Measurements from ENCODE around the gene CFB. TPM values are rescaled to one million over a fixed set of nuclear protein-coding genes. Genes with fewer than 3 reads are reported as not detected.

The CFB gene
- total and polyA plus RNA-seq, 2 donors (not counting 3 experiments of a cell fraction or from before 2014, with no cell fraction given), result 0.87 to 1.5 TPM

GRCh38 chr6:31965700-31966099 lies 19.8 kb downstream of the CFB start:
- intact Hi-C loops (cut with micrococcal nuclease), result no loop called here
- H3K9ac ChIP-seq (replicated peaks; ENCODE audit: extremely low read depth, insufficient read depth, low read length), result no peak overlapping the region
- H3K79me2 ChIP-seq (ENCODE audit: control insufficient read depth, insufficient read depth, low read length), result peaks cover 5% of the 10 kb centered on the region
- no peaks in the 10 kb centered on the region for H3K9me3 ChIP-seq (replicated peaks; ENCODE audit: control insufficient read depth, insufficient read depth, low read length)
- peaks cover 14 to 66% of the 10 kb centered on the region in 2 experiments for H3K36me3 ChIP-seq (ENCODE audit: control insufficient read depth in 2 of 2, extremely low read depth in 1 of 2, insufficient read depth in 2 of 2, low read length in 2 of 2)
- ChIA-PET POLR2A (no interaction called here), CTCF (no interaction called here)
- DNase-seq (ENCODE audit: low read depth, low spot score) (no peak), FAIRE-seq (no peak)
- H3K4me1 ChIP-seq (ENCODE audit: control insufficient read depth, extremely low read depth, insufficient read depth, low read length), result peaks cover 1% of the 10 kb centered on the region
- H4K20me1 ChIP-seq (replicated peaks; ENCODE audit: control insufficient read depth, extremely low read depth, insufficient read depth, low read length), result no peaks in the 10 kb centered on the region
- dilution Hi-C loops (cut with MboI; ENCODE audit: extremely low pct_ligation_motif_present, low sequenced_read_pairs), result no loop called here
- H3K4me3 ChIP-seq (replicated peaks in 1 of 3; ENCODE audit: insufficient read depth in 1 of 3, low read depth in 1 of 3, low read length in 3 of 3), result no peak overlapping the region
- no peak overlapping the region for H2AFZ ChIP-seq (ENCODE audit: low read depth, low read length)
- no peak for TF ChIP-seq GATA2 (IDR thresholded peaks at IDR 0.05; ENCODE audit: insufficient read depth, insufficient read length, low read depth, low read length)
- no peak for TF ChIP-seq MAX (IDR thresholded peaks at IDR 0.05; ENCODE audit: insufficient read depth, insufficient read length)
- TF ChIP-seq FOS (IDR thresholded peaks at IDR 0.05; ENCODE audit: borderline replicate concordance, insufficient read depth, low read length), result no peak
- TF ChIP-seq JUN (IDR thresholded peaks at IDR 0.05; ENCODE audit: borderline replicate concordance, insufficient read depth, insufficient read length, low read depth), result no peak
- TF ChIP-seq MYC (IDR thresholded peaks at IDR 0.05; ENCODE audit: low read depth, low read length), result no peak
- no peak for TF ChIP-seq POLR2A (IDR thresholded peaks at IDR 0.05; ENCODE audit: low read depth, low read length)
- no peaks in the 10 kb centered on the region for H3K27me3 ChIP-seq (ENCODE audit: control insufficient read depth in 2 of 2, insufficient read depth in 2 of 2, low read length in 2 of 2)
- no peak overlapping the region for H3K27ac ChIP-seq (ENCODE audit: insufficient read depth, low read depth, low read length)
- H3K9me1 ChIP-seq (replicated peaks; ENCODE audit: control insufficient read depth, extremely low read depth, insufficient read depth, low read length), result no peaks in the 10 kb centered on the region
- BruUV-seq (replicated peaks), result no TSS peak
- H3K4me2 ChIP-seq (ENCODE audit: insufficient read depth, low read length), result no peak overlapping the region

- Histone ChIP-seq H3K9ac (replicated peaks; ENCODE audit: extremely low read depth, insufficient read depth, low read length) (no peak overlapping the region), H3K4me2 (ENCODE audit: insufficient read depth, low read length) (no peak overlapping the region), H3K4me1 (ENCODE audit: control insufficient read depth, extremely low read depth, insufficient read depth, low read length) (peaks cover 9% of the 10 kb centered on the region), H3K9me1 (replicated peaks; ENCODE audit: control insufficient read depth, extremely low read depth, insufficient read depth, low read length) (no peaks in the 10 kb centered on the region), H4K20me1 (replicated peaks; ENCODE audit: control insufficient read depth, extremely low read depth, insufficient read depth, low read length) (no peaks in the 10 kb centered on the region), H3K9me3 (replicated peaks; ENCODE audit: control insufficient read depth, insufficient read depth, low read length) (no peaks in the 10 kb centered on the region), H3K36me3 (ENCODE audit: control insufficient read depth in 2 of 2, extremely low read depth in 1 of 2, insufficient read depth in 2 of 2, low read length in 2 of 2) (peaks cover 14 to 61% of the 10 kb centered on the region in 2 experiments), H2AFZ (ENCODE audit: low read depth, low read length) (no peak overlapping the region), H3K27me3 (ENCODE audit: control insufficient read depth in 2 of 2, insufficient read depth in 2 of 2, low read length in 2 of 2) (no peaks in the 10 kb centered on the region), H3K4me3 (replicated peaks in 1 of 3; ENCODE audit: insufficient read depth in 1 of 3, low read depth in 1 of 3, low read length in 3 of 3) (no peak overlapping the region), H3K79me2 (ENCODE audit: control insufficient read depth, insufficient read depth, low read length) (peaks cover 13% of the 10 kb centered on the region), H3K27ac (ENCODE audit: insufficient read depth, low read depth, low read length) (no peak overlapping the region)
- no peak for TF ChIP-seq JUN (IDR thresholded peaks at IDR 0.05; ENCODE audit: borderline replicate concordance, insufficient read depth, insufficient read length, low read depth)
- no peak for TF ChIP-seq CTCF (IDR thresholded peaks at IDR 0.05; ENCODE audit: extremely low read depth in 1 of 2, insufficient read depth in 1 of 2, low read depth in 1 of 2, low read length in 2 of 2)
- TF ChIP-seq FOS (IDR thresholded peaks at IDR 0.05; ENCODE audit: borderline replicate concordance, insufficient read depth, low read length), result no peak
- TF ChIP-seq POLR2A (IDR thresholded peaks at IDR 0.05; ENCODE audit: low read depth, low read length), result no peak
- no peak for TF ChIP-seq POLR2AphosphoS5 (IDR thresholded peaks at IDR 0.05; ENCODE audit: insufficient read depth, low read depth, low read length)
- TF ChIP-seq EZH2 (IDR thresholded peaks at IDR 0.05; ENCODE audit: borderline replicate concordance, low read depth, low read length, severe bottlenecking), result no peak
- no peak for TF ChIP-seq MAX (IDR thresholded peaks at IDR 0.05; ENCODE audit: insufficient read depth, insufficient read length)
- TF ChIP-seq GATA2 (IDR thresholded peaks at IDR 0.05; ENCODE audit: insufficient read depth, insufficient read length, low read depth, low read length), result no peak
- no peak for TF ChIP-seq MYC (IDR thresholded peaks at IDR 0.05; ENCODE audit: low read depth, low read length)
- BruUV-seq (replicated peaks), result no TSS peak
- ChIA-PET CTCF (interaction anchor here (1.3 kb wide), 1 partner anchor 14 kb away, joined by 7 read pairs; no protein-coding TSS in a partner anchor), POLR2A (no interaction called here)
- FAIRE-seq, result no peak
- dilution Hi-C loops (cut with MboI; ENCODE audit: extremely low pct_ligation_motif_present, low sequenced_read_pairs) (no loop called here), intact Hi-C loops (cut with micrococcal nuclease) (no loop called here)
- DNase-seq (ENCODE audit: low read depth, low spot score), result no peak
Measured at GRCh38 chr6:31966506-31966905, 20.6 kb downstream of the CFB start.
